Endothelial cell (in vitro differentiated cells): ENCODE data around the gene CTDSP1. TPM values are rescaled to one million over a fixed set of nuclear protein-coding genes. Genes with fewer than 3 reads are reported as not detected.
A peak's percentile ranks its signal among the peaks of the same experiment; 100 is the strongest.

Experiments used
- DNase-seq: peaks from one replicate; pipeline ENCODE4 v3.0.0; 2021; ENCODE audit warnings: low spot score
- H3K27ac Mint-ChIP-seq: one replicate; pipeline ENCODE4 v1.8.0; 2021; ENCODE audit warnings: mixed read lengths, inconsistent platforms; ENCODE audit not compliant: unreplicated experiment
- H3K27me3 Mint-ChIP-seq: one replicate; pipeline ENCODE4 v1.8.0; 2021; ENCODE audit warnings: mild to moderate bottlenecking, moderate library complexity, mixed read lengths, inconsistent platforms; ENCODE audit not compliant: unreplicated experiment
- H3K36me3 Mint-ChIP-seq: one replicate; pipeline ENCODE4 v1.8.0; 2021; ENCODE audit warnings: mild to moderate bottlenecking, low read depth, mixed read lengths, inconsistent platforms; ENCODE audit not compliant: unreplicated experiment
- H3K4me1 Mint-ChIP-seq: one replicate; pipeline ENCODE4 v1.8.0; 2021; ENCODE audit warnings: mild to moderate bottlenecking, mixed read lengths, inconsistent platforms; ENCODE audit not compliant: unreplicated experiment
- H3K4me3 Mint-ChIP-seq: one replicate; pipeline ENCODE4 v1.8.0; 2021; ENCODE audit warnings: mild to moderate bottlenecking, mixed read lengths, inconsistent platforms; ENCODE audit not compliant: unreplicated experiment
- H3K9me3 Mint-ChIP-seq: one replicate; pipeline ENCODE4 v1.8.0; 2021; ENCODE audit warnings: mixed read lengths, inconsistent platforms; ENCODE audit not compliant: unreplicated experiment
- CTCF ChIP-seq: fragments of 200-600 bp; sonication (generic); IDR thresholded peaks from one replicate; pipeline ENCODE4 v1.5.0; 2021; ENCODE audit warnings: antibody characterized with exemption; ENCODE audit not compliant: unreplicated experiment
- total RNA-seq: library from RNA; stranded (reverse); fragmentation: NEBNext Ultra II Directional; extraction: Animal tissue kit (Norgen Biotek cat#: 25700); gene quantifications from one replicate; pipeline ENCODE4 v1.2.1, GENCODE V29; 2021; ENCODE audit not compliant: unreplicated experiment

CTDSP1 gene
- total RNA-seq, 1 donor from 2014 or later, result 106 TPM

DNA sequence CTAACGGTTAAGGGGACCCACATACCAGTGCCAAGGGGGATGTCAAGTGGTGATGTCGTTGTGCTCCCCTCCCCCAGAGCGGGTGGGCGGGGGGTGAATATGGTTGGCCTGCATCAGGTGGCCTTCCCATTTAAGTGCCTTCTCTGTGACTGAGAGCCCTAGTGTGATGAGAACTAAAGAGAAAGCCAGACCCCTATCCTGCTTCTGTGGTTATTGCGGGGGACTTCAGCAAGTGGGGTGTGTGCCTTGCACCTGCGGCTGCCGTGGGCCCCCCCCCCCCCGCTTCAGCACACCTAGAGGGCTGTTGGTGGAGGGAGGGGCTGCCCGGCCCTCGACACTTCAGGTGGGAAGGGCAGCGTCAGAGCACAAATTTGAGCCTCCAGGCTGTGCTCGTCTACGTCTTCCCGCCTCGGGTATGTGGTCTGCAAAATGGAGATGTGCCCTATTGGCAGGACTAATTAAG lies 6.1 kb downstream of the CTDSP1 start:
- H3K36me3 Mint-ChIP-seq, result peaks cover 10% of the 10 kb centered on the region
- peak overlapping the region; percentile 81 for H3K27ac Mint-ChIP-seq
- H3K4me1 Mint-ChIP-seq, result peaks cover 27% of the 10 kb centered on the region
- H3K4me3 Mint-ChIP-seq, result peak overlapping the region; percentile 71
- no peak for TF ChIP-seq CTCF
- peak; percentile 29 for DNase-seq
- peaks cover 5% of the 10 kb centered on the region for H3K27me3 Mint-ChIP-seq
- no peaks in the 10 kb centered on the region for H3K9me3 Mint-ChIP-seq

DNA sequence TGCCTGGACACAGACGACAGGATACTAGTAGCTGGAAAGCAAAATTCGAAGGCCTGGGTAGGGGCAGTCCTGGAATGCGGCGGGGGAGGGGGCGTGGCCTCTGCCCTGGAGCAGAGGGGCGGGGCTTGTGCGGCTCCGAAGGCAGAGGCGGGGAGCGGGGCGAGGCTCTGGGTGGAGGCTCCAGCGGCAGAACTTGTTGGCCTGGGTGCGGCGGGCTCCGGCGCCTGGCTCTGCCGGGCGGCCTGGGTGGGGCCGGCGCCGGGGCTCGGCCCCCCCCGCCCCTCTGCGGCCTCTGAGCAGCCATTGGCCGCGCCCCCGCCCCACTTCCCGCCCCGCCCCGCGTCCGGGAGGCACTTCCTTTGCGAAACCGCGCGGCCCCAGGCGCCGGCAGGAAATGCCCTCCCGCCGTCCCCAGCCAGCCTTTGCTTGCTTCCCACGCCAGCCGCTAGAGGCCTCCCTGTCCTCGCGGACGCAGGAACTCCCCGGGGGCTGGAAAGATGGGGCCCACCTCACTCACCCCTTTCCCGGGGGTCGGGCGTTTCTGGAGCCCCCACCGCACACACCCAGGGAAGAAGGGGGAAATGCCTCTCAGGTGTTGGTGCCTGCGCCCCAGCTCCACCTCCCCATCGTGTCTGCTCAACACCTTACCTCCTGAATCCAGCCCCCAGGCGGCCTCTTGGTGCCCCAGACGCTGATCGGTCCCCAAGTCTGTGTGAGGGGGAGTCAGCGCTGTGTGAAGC lies 6.7 kb downstream of the CTDSP1 start:
- peaks cover 27% of the 10 kb centered on the region for H3K4me1 Mint-ChIP-seq
- H3K36me3 Mint-ChIP-seq, result peaks cover 10% of the 10 kb centered on the region
- peak overlapping the region; percentile 81 for H3K27ac Mint-ChIP-seq
- no peaks in the 10 kb centered on the region for H3K9me3 Mint-ChIP-seq
- peak; percentile 43 for TF ChIP-seq CTCF
- peaks cover 5% of the 10 kb centered on the region for H3K27me3 Mint-ChIP-seq
- DNase-seq, result peak; percentile 98
- peak overlapping the region; percentile 71 for H3K4me3 Mint-ChIP-seq

DNA sequence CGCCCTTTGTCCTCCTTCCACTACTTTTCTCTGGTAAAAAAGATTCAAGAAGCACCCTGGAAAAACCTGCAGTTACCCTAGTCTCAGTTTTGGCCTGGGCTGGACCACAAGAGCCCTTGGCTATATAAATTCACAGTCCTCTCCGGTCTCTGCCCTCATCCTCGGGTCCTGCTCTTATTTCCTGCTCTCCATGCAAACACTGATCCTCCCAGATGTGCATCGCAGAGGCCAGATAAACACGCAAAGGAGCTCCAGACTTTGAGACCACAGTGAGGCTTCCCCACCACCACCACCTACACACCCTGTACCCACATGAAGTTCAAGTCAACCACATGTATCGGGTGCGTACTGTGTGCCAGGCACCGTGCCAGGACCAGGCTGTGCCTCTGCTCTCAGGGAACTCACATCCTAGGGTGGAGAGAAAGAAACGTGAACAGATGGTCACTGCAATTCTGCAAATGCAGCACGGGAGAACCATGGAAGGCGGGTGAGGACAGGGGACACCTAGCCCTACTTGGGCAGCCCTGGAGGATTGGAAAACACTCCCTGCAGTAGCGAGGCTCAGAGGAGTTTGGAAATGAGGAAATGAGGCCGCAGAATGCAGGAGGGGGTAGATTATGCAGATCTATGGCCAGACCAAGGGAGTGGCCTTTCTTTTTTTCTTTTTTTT lies 7.4 kb downstream of the CTDSP1 start:
- Mint-ChIP-seq H3K9me3 (no peaks in the 10 kb centered on the region), H3K36me3 (peaks cover 10% of the 10 kb centered on the region), H3K4me1 (peaks cover 27% of the 10 kb centered on the region), H3K27me3 (peaks cover 5% of the 10 kb centered on the region), H3K4me3 (peak overlapping the region; percentile 2), H3K27ac (peak overlapping the region; percentile 15)
- no peak for TF ChIP-seq CTCF
- peak; percentile 28 for DNase-seq

DNA sequence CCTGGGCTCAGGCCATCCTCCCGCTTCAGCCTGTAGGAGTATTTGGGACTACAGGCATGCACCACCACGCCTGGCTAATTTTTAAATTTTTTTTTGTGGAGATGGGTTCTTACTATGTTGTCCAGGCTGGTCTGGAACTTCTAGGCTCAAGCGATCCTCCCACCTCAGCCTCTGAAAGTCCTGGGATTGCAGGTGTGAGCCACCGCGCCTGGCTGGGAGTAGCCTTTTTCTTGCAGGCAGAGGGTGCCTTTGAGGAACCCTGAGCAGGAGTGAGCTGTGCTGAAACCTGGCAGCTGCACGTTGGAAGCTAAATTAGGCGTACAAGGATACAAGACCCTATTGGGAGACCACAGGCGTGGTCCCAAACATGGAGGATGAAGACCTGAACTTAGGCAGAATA lies 8.0 kb downstream of the CTDSP1 start:
- no peak for TF ChIP-seq CTCF
- no peak for DNase-seq
- peaks cover 10% of the 10 kb centered on the region for H3K36me3 Mint-ChIP-seq
- peaks cover 5% of the 10 kb centered on the region for H3K27me3 Mint-ChIP-seq
- H3K9me3 Mint-ChIP-seq, result no peaks in the 10 kb centered on the region
- H3K4me1 Mint-ChIP-seq, result peaks cover 27% of the 10 kb centered on the region
- H3K27ac Mint-ChIP-seq, result no peak overlapping the region
- H3K4me3 Mint-ChIP-seq, result no peak overlapping the region

DNA sequence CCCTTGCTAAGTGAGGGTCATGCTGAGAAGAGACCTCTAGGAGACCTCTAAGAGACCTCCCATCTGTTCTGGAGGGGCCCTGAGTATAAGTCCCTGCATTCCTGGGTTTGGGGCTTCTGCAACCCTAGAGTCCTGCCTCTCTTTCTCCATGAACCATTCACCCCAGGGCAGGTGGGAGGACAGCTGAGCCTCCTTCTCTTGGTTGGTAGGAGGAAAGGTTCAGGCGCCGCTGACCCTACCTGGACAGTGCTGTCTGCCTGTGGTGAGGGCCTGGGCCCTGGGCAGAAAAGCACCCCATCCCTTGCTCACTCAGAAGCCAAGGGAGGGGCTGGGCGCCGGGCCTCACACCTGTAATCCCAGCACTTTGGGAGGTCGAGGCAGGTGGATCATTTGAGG lies 18.7 kb downstream of the CTDSP1 start:
- Mint-ChIP-seq H3K27ac (no peak overlapping the region), H3K4me3 (no peak overlapping the region), H3K27me3 (no peaks in the 10 kb centered on the region), H3K9me3 (no peaks in the 10 kb centered on the region), H3K4me1 (no peaks in the 10 kb centered on the region), H3K36me3 (no peaks in the 10 kb centered on the region)
- no peak for DNase-seq
- no peak for TF ChIP-seq CTCF
